ENCODE results near the gene UNC5C. TPM values are rescaled to one million over a fixed set of nuclear protein-coding genes. Genes with fewer than 3 reads are reported as not detected.

The UNC5C gene
- total and polyA plus RNA-seq, 2 of the 8 experiments (the other 6 are each of a cell fraction or from before 2014, with no cell fraction given), result 0.30 to 1.3 TPM

- TF ChIP-seq CHD7 (IDR thresholded peaks at IDR 0.05; ENCODE audit: insufficient replicate concordance, low read length), result no peak
Observed at GRCh38 chr4:95183656-95184408, 364.9 kb downstream of the UNC5C start (continued).
